A549 (cell line): ENCODE data around the gene HLA-DOB. TPM values are rescaled to one million over a fixed set of nuclear protein-coding genes. Genes with fewer than 3 reads are reported as not detected.
"Not testable (repeated sequence)": the region's sequence is repeated elsewhere in the genome, so short reads cannot be mapped to it uniquely, and the experiment has no call there.

Experiments
- ATAC-seq, 2 experiments: fragments of 200-7000 bp in 1 of 2; fragments of >200 bp in 1 of 2; cut with Nextera tagmentation in 1 of 2; cut with Tn5 transposase in 1 of 2; 3 replicates each; pipeline versions ENCODE4 v1.8.0 to v1.9.1; 2018 to 2020; ENCODE audit warnings: mild to moderate bottlenecking in 1 of 2, moderate library complexity in 1 of 2
- CTCF ChIA-PET: fragments of 300-600 bp; sonication (Branson Sonifier 250); formaldehyde crosslinking; extraction: SDS; loops from one replicate; lab custom pipeline; 2021; ENCODE audit warnings: antibody characterized with exemption, inconsistent platforms; lab: Yijun Ruan, JAX
- POLR2A ChIA-PET: fragments of 350-600 bp; formaldehyde crosslinking; extraction: SDS; loops from one replicate; lab custom pipeline; 2021; ENCODE audit warnings: antibody characterized with exemption, inconsistent platforms; lab: Yijun Ruan, JAX
- DNase-seq, 2 experiments: peaks; one replicate each; pipeline versions ENCODE4 v3.0.0 to v3.0.0-alpha.2; 2011 to 2016; ENCODE audit warnings: low read depth in 1 of 2, low spot score in 1 of 2
- FAIRE-seq: peaks from 2 replicates; lab custom pipeline; 2011; peaks lifted over from hg19 to GRCh38; lab: Jason Lieb, UNC
- H3K27ac ChIP-seq, 2 experiments: fragments of >200 bp; sonication (Bioruptor Twin); formaldehyde crosslinking; 3 replicates each; pipeline ENCODE4 v1.5.1; 2016 to 2017
- H3K4me1 ChIP-seq: fragments of >200 bp; sonication (Bioruptor Twin); formaldehyde crosslinking; 3 replicates; pipeline ENCODE4 v1.6.1; 2016
- H3K4me2 ChIP-seq: fragments of >200 bp; sonication (Bioruptor Twin); formaldehyde crosslinking; 3 replicates; pipeline ENCODE4 v1.6.1; 2016
- H3K4me3 ChIP-seq: fragments of >200 bp; sonication (Bioruptor Twin); formaldehyde crosslinking; 3 replicates; pipeline ENCODE4 v1.5.1; 2016
- H3K9me3 ChIP-seq: fragments of >200 bp; sonication (Bioruptor Twin); formaldehyde crosslinking; 3 replicates; pipeline ENCODE4 v1.6.1; 2016
- BHLHE40 ChIP-seq: IDR thresholded peaks from 2 replicates; pipeline ENCODE4 v1.6.1; 2012; ENCODE audit warnings: low read depth, low read length, inconsistent platforms
- CBX2 ChIP-seq: fragments of 200-600 bp; sonication (generic); IDR thresholded peaks from 2 replicates; pipeline ENCODE4 v1.6.1; 2016; ENCODE audit warnings: low read depth, mild to moderate bottlenecking, borderline replicate concordance
- EHMT2 ChIP-seq: fragments of 200-600 bp; sonication (generic); IDR thresholded peaks from 2 replicates; pipeline ENCODE4 v1.6.1; 2016; ENCODE audit warnings: antibody characterized with exemption, low read depth, mild to moderate bottlenecking, moderate library complexity
- FOXS1 ChIP-seq: fragments of 250-450 bp; sonication (Bioruptor Pico); IDR thresholded peaks from 2 replicates; pipeline ENCODE4 v1.5.0; 2020; ENCODE audit warnings: mild to moderate bottlenecking, moderate library complexity
- HEYL ChIP-seq: fragments of 250-450 bp; sonication (Bioruptor Pico); IDR thresholded peaks from 2 replicates; pipeline ENCODE4 v1.8.0; 2021; ENCODE audit warnings: mild to moderate bottlenecking, moderate library complexity
- HOXB5 ChIP-seq: fragments of 250-450 bp; sonication (Bioruptor Pico); IDR thresholded peaks from 2 replicates; pipeline ENCODE4 v1.5.0; 2020; ENCODE audit warnings: mild to moderate bottlenecking, moderate library complexity
- KDM1A ChIP-seq: fragments of 200-600 bp; sonication (generic); IDR thresholded peaks from 2 replicates; pipeline ENCODE4 v1.6.1; 2016; ENCODE audit warnings: low read depth, mild to moderate bottlenecking
- NFE2L2 ChIP-seq: fragments of 150-350 bp; conservative IDR thresholded peaks from 2 replicates; pipeline ENCODE4 v1.6.1; 2014; ENCODE audit warnings: low read length
- NPAS2 ChIP-seq: fragments of 250-450 bp; sonication (Bioruptor Pico); IDR thresholded peaks from 2 replicates; pipeline ENCODE4 v1.8.0; 2022; ENCODE audit warnings: mild to moderate bottlenecking, moderate library complexity, borderline replicate concordance
- RFX5 ChIP-seq: fragments of 450-650 bp; IDR thresholded peaks from 2 replicates; pipeline ENCODE4 v1.7.1; 2014; ENCODE audit warnings: antibody characterized with exemption, mild to moderate bottlenecking, moderate library complexity
- SREBF2 ChIP-seq: fragments of 450-650 bp; IDR thresholded peaks from 2 replicates; pipeline ENCODE4 v1.6.1; 2014; ENCODE audit warnings: mild to moderate bottlenecking, moderate library complexity
- TP53 ChIP-seq: fragments of 250-450 bp; sonication (Bioruptor Pico); IDR thresholded peaks from 2 replicates; pipeline ENCODE4 v1.5.0; 2021; ENCODE audit warnings: mild to moderate bottlenecking, moderate library complexity
- ZNF302 ChIP-seq: fragments of 250-450 bp; sonication (Bioruptor Pico); IDR thresholded peaks from 2 replicates; pipeline ENCODE4 v1.9.0; 2021; ENCODE audit warnings: inconsistent platforms, mild to moderate bottlenecking, moderate library complexity
- WGBS: methylation state at CpG from one replicate; pipeline ENCODE4 v1.1.6; 2017; ENCODE audit errors: missing lambda C conversion rate; 5-methylcytosine and 5-hydroxymethylcytosine counted together
- polyA plus RNA-seq, 4 experiments: library from polyadenylated mRNA; depleted of rRNA in 3 of 4; stranded (reverse); fragments of >200 nt; fragmentation: RNase III in 1 of 4; extraction: RNeasy Plus Mini Kit Qiagen cat#74134 plus additional on column Dnase treatment in 1 of 4; gene quantifications; 2 replicates in 3 of 4; 3 replicates in 1 of 4; pipeline ENCODE4 v1.2.3, GENCODE V29; 2011 to 2017
- TF ChIP-seq, protein P1 (sequence below): fragments of >200 bp; sonication (Bioruptor Twin); formaldehyde crosslinking; IDR thresholded peaks from 3 replicates; pipeline ENCODE4 v1.6.1; 2016
- TF ChIP-seq, protein P2 (sequence below): fragments of 250-450 bp; sonication (Bioruptor Pico); IDR thresholded peaks from 2 replicates; pipeline ENCODE4 v1.5.0; 2021; ENCODE audit warnings: mild to moderate bottlenecking, moderate library complexity, borderline replicate concordance
- TF ChIP-seq, protein P3 (sequence below): IDR thresholded peaks from 2 replicates; pipeline ENCODE4 v1.6.1; 2012
- TF ChIP-seq, protein P4 (sequence below): fragments of 250-450 bp; sonication (Bioruptor Pico); IDR thresholded peaks from 2 replicates; pipeline ENCODE4 v1.5.0; 2020; ENCODE audit warnings: low read depth, mild to moderate bottlenecking, moderate library complexity
- TF ChIP-seq, protein P5 (sequence below): IDR thresholded peaks from 2 replicates; pipeline ENCODE4 v1.6.1; 2012
- TF ChIP-seq, protein P6 (sequence below): fragments of 450-650 bp; IDR thresholded peaks from 2 replicates; pipeline ENCODE4 v1.6.1; 2014; ENCODE audit warnings: antibody characterized with exemption
- TF ChIP-seq, protein P7 (sequence below): fragments of >200 bp; sonication (Bioruptor Twin); formaldehyde crosslinking; IDR thresholded peaks from 3 replicates; pipeline ENCODE4 v1.5.1; 2016

HLA-DOB gene
- polyA plus RNA-seq, 2 of the 4 experiments (the other 2 are of a cell fraction) = 0.08 to 0.10 TPM

DNA sequence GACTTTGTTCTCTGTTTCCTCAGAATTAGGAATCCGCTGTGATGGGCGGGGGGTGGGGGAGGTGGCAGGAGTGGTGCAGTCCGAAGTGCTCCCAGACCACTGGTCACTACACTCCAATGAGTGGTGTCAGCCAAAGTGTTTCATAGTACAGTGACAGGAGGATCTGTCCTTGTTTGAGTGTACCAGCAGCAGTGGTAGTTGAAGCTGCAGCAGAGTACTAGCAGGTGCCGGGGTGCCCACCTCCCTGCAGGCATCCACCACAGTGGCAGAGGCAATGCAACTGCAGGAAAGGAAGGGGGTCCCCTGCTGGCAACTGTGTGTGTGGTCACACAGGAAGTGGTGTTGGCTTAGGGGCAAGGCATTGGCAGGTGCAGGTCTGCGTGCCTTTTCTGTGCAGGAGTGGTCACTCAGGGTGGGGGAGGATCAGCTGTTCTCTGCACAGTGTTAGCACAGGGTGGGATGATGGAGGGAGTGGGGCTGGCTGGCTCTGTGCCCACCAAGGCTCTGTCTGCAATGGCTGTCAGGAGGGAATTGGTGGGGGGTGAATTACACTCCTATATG lies 9.7 kb downstream of the HLA-DOB start:
- ATAC-seq = no peak
- H3K4me3 ChIP-seq = no peak overlapping the region
- WGBS = 80% methylated on average over 1 of the region's 5 CpGs
- no peaks in the 10 kb centered on the region for H3K9me3 ChIP-seq
- CTCF ChIA-PET = interaction anchor here (0.6 to 1.4 kb wide), 2 partner anchors 394 to 425 kb away, joined by 3 read pairs; no protein-coding TSS in a partner anchor
- FAIRE-seq = no peak
- TF ChIP-seq, protein P1, sequence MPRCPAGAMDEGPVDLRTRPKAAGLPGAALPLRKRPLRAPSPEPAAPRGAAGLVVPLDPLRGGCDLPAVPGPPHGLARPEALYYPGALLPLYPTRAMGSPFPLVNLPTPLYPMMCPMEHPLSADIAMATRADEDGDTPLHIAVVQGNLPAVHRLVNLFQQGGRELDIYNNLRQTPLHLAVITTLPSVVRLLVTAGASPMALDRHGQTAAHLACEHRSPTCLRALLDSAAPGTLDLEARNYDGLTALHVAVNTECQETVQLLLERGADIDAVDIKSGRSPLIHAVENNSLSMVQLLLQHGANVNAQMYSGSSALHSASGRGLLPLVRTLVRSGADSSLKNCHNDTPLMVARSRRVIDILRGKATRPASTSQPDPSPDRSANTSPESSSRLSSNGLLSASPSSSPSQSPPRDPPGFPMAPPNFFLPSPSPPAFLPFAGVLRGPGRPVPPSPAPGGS = no peak
- TF ChIP-seq NFE2L2 (no peak), RFX5 (no peak), TP53 (CRISPR knock-in tag) (no peak), SREBF2 (no peak), HEYL (CRISPR knock-in tag) (no peak), BHLHE40 (no peak)
- TF ChIP-seq, protein P2, sequence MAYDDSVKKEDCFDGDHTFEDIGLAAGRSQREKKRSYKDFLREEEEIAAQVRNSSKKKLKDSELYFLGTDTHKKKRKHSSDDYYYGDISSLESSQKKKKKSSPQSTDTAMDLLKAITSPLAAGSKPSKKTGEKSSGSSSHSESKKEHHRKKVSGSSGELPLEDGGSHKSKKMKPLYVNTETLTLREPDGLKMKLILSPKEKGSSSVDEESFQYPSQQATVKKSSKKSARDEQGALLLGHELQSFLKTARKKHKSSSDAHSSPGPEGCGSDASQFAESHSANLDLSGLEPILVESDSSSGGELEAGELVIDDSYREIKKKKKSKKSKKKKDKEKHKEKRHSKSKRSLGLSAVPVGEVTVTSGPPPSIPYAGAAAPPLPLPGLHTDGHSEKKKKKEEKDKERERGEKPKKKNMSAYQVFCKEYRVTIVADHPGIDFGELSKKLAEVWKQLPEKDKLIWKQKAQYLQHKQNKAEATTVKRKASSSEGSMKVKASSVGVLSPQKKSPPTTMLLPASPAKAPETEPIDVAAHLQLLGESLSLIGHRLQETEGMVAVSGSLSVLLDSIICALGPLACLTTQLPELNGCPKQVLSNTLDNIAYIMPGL = no peak
- TF ChIP-seq, protein P3, sequence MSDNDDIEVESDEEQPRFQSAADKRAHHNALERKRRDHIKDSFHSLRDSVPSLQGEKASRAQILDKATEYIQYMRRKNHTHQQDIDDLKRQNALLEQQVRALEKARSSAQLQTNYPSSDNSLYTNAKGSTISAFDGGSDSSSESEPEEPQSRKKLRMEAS = no peak
- TF ChIP-seq, all 56 proteins: peak for 0
- Histone ChIP-seq H3K4me1 (no peaks in the 10 kb centered on the region), H3K4me2 (no peak overlapping the region), H3K27ac (no peak overlapping the region)
- no peak for DNase-seq
- POLR2A ChIA-PET = no interaction called here

DNA sequence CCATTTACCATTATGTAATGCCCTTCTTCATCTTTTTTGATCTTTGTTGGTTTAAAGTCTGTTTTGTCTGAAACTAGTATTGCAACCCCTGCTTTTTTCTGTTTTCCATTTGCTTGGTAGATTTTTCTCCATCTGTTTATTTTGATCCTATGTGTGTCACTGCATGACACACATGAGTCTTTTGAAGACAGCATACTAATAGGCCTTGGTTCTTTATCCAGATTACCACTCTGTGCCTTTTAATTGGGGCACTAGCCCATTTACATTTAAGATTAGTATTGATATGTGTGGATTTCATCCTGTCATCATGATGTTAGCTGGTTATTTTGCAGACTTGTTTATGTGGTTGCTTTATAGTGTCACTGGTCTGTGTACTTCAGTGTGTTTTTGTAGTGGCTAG lies 11.4 kb downstream of the HLA-DOB start:
- H3K4me3 ChIP-seq, ATAC-seq, H3K9me3 ChIP-seq, DNase-seq, H3K4me2 ChIP-seq, POLR2A ChIA-PET, H3K4me1 ChIP-seq, FAIRE-seq, H3K27ac ChIP-seq: not testable (repeated sequence)
- CTCF ChIA-PET = interaction anchor here (0.7 to 1.2 kb wide), 2 partner anchors 9 to 21 kb away, joined by 3 to 5 read pairs; no protein-coding TSS in a partner anchor

DNA sequence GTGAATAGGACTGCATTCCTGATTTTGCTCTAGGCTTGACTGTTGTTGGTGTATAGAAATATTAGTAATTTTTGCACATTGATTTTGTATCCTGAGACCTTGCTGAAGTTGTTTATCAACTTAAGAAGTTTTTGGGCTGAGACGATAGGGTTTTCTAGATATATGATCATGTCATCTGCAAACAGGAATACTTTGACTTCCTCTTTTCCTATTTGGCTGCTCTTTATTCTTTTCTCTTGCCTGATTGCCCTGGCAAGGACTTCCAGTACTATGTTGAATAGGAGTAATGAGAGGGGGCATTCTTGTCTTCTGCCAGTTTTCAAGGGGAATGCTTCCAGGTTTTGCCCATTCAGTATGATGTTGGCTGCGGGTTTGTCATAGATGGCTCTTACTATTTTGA lies 13.4 kb downstream of the HLA-DOB start:
- FAIRE-seq (no peak), ATAC-seq (no peak), DNase-seq (no peak)
- Histone ChIP-seq H3K9me3 (peaks cover 6% of the 10 kb centered on the region; the same call in 1 of the 3 replicates), H3K4me1 (no peaks in the 10 kb centered on the region), H3K4me2 (no peak overlapping the region)
- 34% methylated on average over 2 of the region's 2 CpGs for WGBS
- POLR2A ChIA-PET = no interaction called here
- TF ChIP-seq EHMT2 = no peak
- no peak for TF ChIP-seq FOXS1
- no peak for TF ChIP-seq SREBF2
- TF ChIP-seq ZNF302 (CRISPR knock-in tag) = no peak
- no peak for TF ChIP-seq KDM1A
- TF ChIP-seq, protein P4, sequence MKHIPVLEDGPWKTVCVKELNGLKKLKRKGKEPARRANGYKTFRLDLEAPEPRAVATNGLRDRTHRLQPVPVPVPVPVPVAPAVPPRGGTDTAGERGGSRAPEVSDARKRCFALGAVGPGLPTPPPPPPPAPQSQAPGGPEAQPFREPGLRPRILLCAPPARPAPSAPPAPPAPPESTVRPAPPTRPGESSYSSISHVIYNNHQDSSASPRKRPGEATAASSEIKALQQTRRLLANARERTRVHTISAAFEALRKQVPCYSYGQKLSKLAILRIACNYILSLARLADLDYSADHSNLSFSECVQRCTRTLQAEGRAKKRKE = no peak
- TF ChIP-seq NFE2L2 = no peak
- no peak for TF ChIP-seq NPAS2 (CRISPR knock-in tag)
- TF ChIP-seq, protein P5, sequence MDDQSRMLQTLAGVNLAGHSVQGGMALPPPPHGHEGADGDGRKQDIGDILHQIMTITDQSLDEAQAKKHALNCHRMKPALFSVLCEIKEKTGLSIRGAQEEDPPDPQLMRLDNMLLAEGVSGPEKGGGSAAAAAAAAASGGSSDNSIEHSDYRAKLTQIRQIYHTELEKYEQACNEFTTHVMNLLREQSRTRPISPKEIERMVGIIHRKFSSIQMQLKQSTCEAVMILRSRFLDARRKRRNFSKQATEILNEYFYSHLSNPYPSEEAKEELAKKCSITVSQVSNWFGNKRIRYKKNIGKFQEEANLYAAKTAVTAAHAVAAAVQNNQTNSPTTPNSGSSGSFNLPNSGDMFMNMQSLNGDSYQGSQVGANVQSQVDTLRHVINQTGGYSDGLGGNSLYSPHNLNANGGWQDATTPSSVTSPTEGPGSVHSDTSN = no peak
- TF ChIP-seq, protein P6, sequence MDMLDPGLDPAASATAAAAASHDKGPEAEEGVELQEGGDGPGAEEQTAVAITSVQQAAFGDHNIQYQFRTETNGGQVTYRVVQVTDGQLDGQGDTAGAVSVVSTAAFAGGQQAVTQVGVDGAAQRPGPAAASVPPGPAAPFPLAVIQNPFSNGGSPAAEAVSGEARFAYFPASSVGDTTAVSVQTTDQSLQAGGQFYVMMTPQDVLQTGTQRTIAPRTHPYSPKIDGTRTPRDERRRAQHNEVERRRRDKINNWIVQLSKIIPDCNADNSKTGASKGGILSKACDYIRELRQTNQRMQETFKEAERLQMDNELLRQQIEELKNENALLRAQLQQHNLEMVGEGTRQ = no peak
- TF ChIP-seq CBX2 = no peak
- TF ChIP-seq, protein P7, sequence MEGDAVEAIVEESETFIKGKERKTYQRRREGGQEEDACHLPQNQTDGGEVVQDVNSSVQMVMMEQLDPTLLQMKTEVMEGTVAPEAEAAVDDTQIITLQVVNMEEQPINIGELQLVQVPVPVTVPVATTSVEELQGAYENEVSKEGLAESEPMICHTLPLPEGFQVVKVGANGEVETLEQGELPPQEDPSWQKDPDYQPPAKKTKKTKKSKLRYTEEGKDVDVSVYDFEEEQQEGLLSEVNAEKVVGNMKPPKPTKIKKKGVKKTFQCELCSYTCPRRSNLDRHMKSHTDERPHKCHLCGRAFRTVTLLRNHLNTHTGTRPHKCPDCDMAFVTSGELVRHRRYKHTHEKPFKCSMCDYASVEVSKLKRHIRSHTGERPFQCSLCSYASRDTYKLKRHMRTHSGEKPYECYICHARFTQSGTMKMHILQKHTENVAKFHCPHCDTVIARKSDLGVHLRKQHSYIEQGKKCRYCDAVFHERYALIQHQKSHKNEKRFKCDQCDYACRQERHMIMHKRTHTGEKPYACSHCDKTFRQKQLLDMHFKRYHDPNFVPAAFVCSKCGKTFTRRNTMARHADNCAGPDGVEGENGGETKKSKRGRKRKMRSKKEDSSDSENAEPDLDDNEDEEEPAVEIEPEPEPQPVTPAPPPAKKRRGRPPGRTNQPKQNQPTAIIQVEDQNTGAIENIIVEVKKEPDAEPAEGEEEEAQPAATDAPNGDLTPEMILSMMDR = no peak
- TF ChIP-seq HOXB5 (CRISPR knock-in tag) = no peak
- TF ChIP-seq, all 56 proteins: peak for 0
- Histone ChIP-seq H3K27ac (no peak overlapping the region), H3K4me3 (no peak overlapping the region)
- CTCF ChIA-PET = interaction anchor here (1.1 to 2.3 kb wide), 2 partner anchors 9 to 65 kb away, joined by 4 to 7 read pairs; no protein-coding TSS in a partner anchor
